Heart left ventricle (tissue), 16 donors: ENCODE results near the gene ADGRF3. TPM values are rescaled to one million over a fixed set of nuclear protein-coding genes. Genes with fewer than 3 reads are reported as not detected.
A peak's percentile ranks its signal among the peaks of the same experiment; 100 is the strongest.

Source experiments
- ATAC-seq, 4 donors: fragments of 200-7000 bp; cut with Tn5 transposase; one replicate each; pipeline ENCODE4 v1.9.1; 2020 to 2022; ENCODE audit warnings: moderate library complexity in 4 of 4, mild to moderate bottlenecking in 3 of 4, moderate number of reproducible peaks in 1 of 4
- DNase-seq, 5 donors: peaks; one replicate each; pipeline ENCODE4 v3.0.0-alpha.2; 2020
- H3K27ac ChIP-seq, 12 donors: fragments of 200-600 bp; sonication (generic) in 4 of 12; one replicate each; pipeline versions ENCODE4 v1.5.0 to v1.8.0; 2016 to 2022; ENCODE audit warnings: mild to moderate bottlenecking in 2 of 12
- H3K27me3 ChIP-seq, 9 donors: fragments of 200-600 bp; sonication (generic) in 2 of 9; one replicate each; pipeline versions ENCODE4 v1.5.1 to v1.8.0; 2016 to 2022; ENCODE audit warnings: mild to moderate bottlenecking in 3 of 9
- H3K36me3 ChIP-seq, 9 donors: fragments of 200-600 bp; sonication (generic) in 2 of 9; one replicate each; pipeline versions ENCODE4 v1.5.0 to v1.8.0; 2018 to 2022; ENCODE audit warnings: mild to moderate bottlenecking in 2 of 9
- H3K4me1 ChIP-seq, 12 donors: fragments of 200-600 bp; sonication (generic) in 4 of 12; one replicate each; pipeline versions ENCODE4 v1.5.0 to v1.8.0; 2016 to 2022; ENCODE audit warnings: mild to moderate bottlenecking in 3 of 12
- H3K4me3 ChIP-seq, 12 donors: fragments of 200-600 bp; sonication (generic) in 4 of 12; one replicate each; pipeline versions ENCODE4 v1.5.0 to v1.8.0; 2017 to 2022; ENCODE audit warnings: mild to moderate bottlenecking in 9 of 12, moderate library complexity in 4 of 12
- H3K9me3 ChIP-seq, 12 donors: fragments of 200-600 bp; sonication (generic) in 4 of 12; one replicate each; pipeline versions ENCODE4 v1.5.0 to v1.8.0; 2016 to 2022; ENCODE audit warnings: mild to moderate bottlenecking in 1 of 12
- CTCF ChIP-seq, 12 donors: fragments of 200-600 bp; sonication (generic) in 4 of 12; IDR thresholded peaks; one replicate each; pipeline versions ENCODE4 v1.5.0 to v1.8.0; 2018 to 2022; ENCODE audit warnings: antibody characterized with exemption in 12 of 12, mild to moderate bottlenecking in 5 of 12
- POLR2A ChIP-seq, 2 donors: fragments of 450-650 bp; IDR thresholded peaks; one replicate each; pipeline ENCODE4 v1.6.1; 2017; ENCODE audit warnings: antibody characterized with exemption in 2 of 2, mild to moderate bottlenecking in 2 of 2, moderate library complexity in 2 of 2
- WGBS, 4 donors: extraction: QIAGEN DNeasy Blood & Tissue Kit in 2 of 4; methylation state at CpG; one replicate each; pipeline versions ENCODE4 v1.1.5 to v1.1.7; 2013 to 2018; 5-methylcytosine and 5-hydroxymethylcytosine counted together
- intact Hi-C, 10 donors: fragments of 100-400 bp; cut with DNase I; formaldehyde crosslinking; loops; one replicate each; pipeline versions ENCODE4 v1.11.1 to v1.14.2; 2022
- polyA plus RNA-seq, 2 donors: library from polyadenylated mRNA; stranded (reverse); fragments of 200-250 nt; gene quantifications; one replicate each; pipeline ENCODE4 v1.2.3, GENCODE V29; 2013
- total RNA-seq, 9 donors: library from RNA; depleted of rRNA in 2 of 9; stranded (reverse); fragments of >200 nt in 2 of 9; fragmentation: NEBNext Ultra II Directional in 3 of 9; extraction: Animal tissue kit (Norgen Biotek cat#: 25700) in 3 of 9; gene quantifications; one replicate each; pipeline versions ENCODE4 v1.1.0 to v1.2.4, GENCODE V29; 2016 to 2023
- donor health status: ischemic (EF 13 %, LVEDD 7.1; RV severe dilation, severe dysfunction).
- donor health status: healthy with polysubstance abuse.
- donor health status: DM: no; HTN: yes; CAD: no.
- donor health status: DM: no; HTN: no; CAD: no.
- donor health status: ischemic (EF 25% LVEDD 6.9; RV normal size, moderate dysfunction).
- donor health status: ischemic (EF 25% LVEDD 5.7; RV mildly dilated, moderate dysfunction).
- donor health status: healthy.
- donor health status: DM: yes; HTN: yes; CAD: no.
- donor health status: ischemic (EF 35%, LVEDD 5.7; RV mildly dilated, moderate dysfunction).
- donor health status: nonischemic (EF 11% LVEDD 7.7; RV severe dilation, severe dysfunction).
- donor health status: DM: yes; HTN: yes; CAD: no.
- donor health status: PGD.
- donor health status: ischemic (EF 29% LVEDD 5.4; RV normal size, mild dysfunction).
- donor health status: nonischemic (EF 23%, LVEDD 6.1; RV moderate dilation, normal function).

Gene ADGRF3
- total and polyA plus RNA-seq, 11 donors: 0.08 to 0.69 (median 0.13) TPM; not detected in 8

- TF ChIP-seq CTCF (IDR thresholded peaks at IDR 0.05) (no peak), POLR2A (IDR thresholded peaks at IDR 0.05) (peak in 1 of 2 donors; percentile 82)
- no peaks in the 10 kb centered on the region for H3K27me3 ChIP-seq
- 0% methylated on average over 58 to 80 of the region's 80 CpGs for WGBS, 4 donors
- H3K4me3 ChIP-seq: peak within 1 kb of the TSS; percentile 61 to 98 (median 82)
- peak; percentile 98 to 99 (median 99) for ATAC-seq
- H3K27ac ChIP-seq: peak within 1 kb of the TSS; percentile 69 to 98 (median 90)
- H3K36me3 ChIP-seq: no peaks in the 10 kb centered on the region
- no peaks in the 10 kb centered on the region for H3K9me3 ChIP-seq
- intact Hi-C loops: no loop called here
- peak; percentile 98 to 100 (median 99) for DNase-seq
- peaks cover 0 to 35% (median 21%) of the 10 kb centered on the region in 12 donors for H3K4me1 ChIP-seq
Observed at GRCh38 chr2:26345545-26346453, 790 bp downstream of the ADGRF3 start, which contains the start of gene SELENOI. TSS of gene SELENOI (plus strand) at chr2:26346143. CDS start at chr2:26346233, 90 bp downstream.

- no peak for ATAC-seq
- Histone ChIP-seq H3K27ac (peak overlapping the region; percentile 69 to 98 (median 89)), H3K27me3 (no peaks in the 10 kb centered on the region), H3K4me1 (peaks cover 0 to 35% (median 21%) of the 10 kb centered on the region in 12 donors), H3K4me3 (peak overlapping the region; percentile 54 to 98 (median 82)), H3K9me3 (no peaks in the 10 kb centered on the region), H3K36me3 (no peaks in the 10 kb centered on the region)
- TF ChIP-seq CTCF (IDR thresholded peaks at IDR 0.05) (no peak), POLR2A (IDR thresholded peaks at IDR 0.05) (no peak)
- WGBS, 4 donors: 0 to 1% (median 0%) methylated on average over 9 of the region's 9 CpGs
- intact Hi-C loops: no loop called here
- no peak for DNase-seq
Observed at GRCh38 chr2:26345283-26345544, 1.4 kb downstream of the ADGRF3 start.

GRCh38 chr2:26344581-26345282 lies 1.9 kb downstream of the ADGRF3 start:
- H3K27ac ChIP-seq: peak overlapping the region in 10 of 12 donors; percentile 71 to 98 (median 89)
- TF ChIP-seq POLR2A (IDR thresholded peaks at IDR 0.05) (no peak), CTCF (IDR thresholded peaks at IDR 0.05) (no peak)
- H3K9me3 ChIP-seq: no peaks in the 10 kb centered on the region
- H3K4me1 ChIP-seq: peaks cover 0 to 35% (median 21%) of the 10 kb centered on the region in 12 donors
- intact Hi-C loops: loop anchor here in 1 of 10 donors (5.0 kb wide), 1 partner anchor 102 kb away; the partner anchor contains the start of genes HADHA and HADHB
- ATAC-seq (no peak), DNase-seq (peak in 1 of 5 donors; percentile 8)
- no peaks in the 10 kb centered on the region for H3K36me3 ChIP-seq
- no peaks in the 10 kb centered on the region for H3K27me3 ChIP-seq
- 44 to 48% (median 46%) methylated on average over 17 of the region's 17 CpGs for WGBS, 4 donors
- H3K4me3 ChIP-seq: peak overlapping the region; percentile 54 to 98 (median 82)

GRCh38 chr2:26340831-26341230 lies 5.8 kb downstream of the ADGRF3 start:
- H3K4me3 ChIP-seq: no peak overlapping the region

More at GRCh38 chr2:26340831-26341230, 5.8 kb downstream of the ADGRF3 start:
- Histone ChIP-seq H3K9me3 (no peaks in the 10 kb centered on the region), H3K36me3 (no peaks in the 10 kb centered on the region), H3K4me1 (peaks cover 0 to 12% (median 9%) of the 10 kb centered on the region in 12 donors), H3K27me3 (no peaks in the 10 kb centered on the region), H3K27ac (no peak overlapping the region)
- intact Hi-C loops: loop anchor here in 1 of 10 donors (5.0 kb wide), 1 partner anchor 99 kb away; the partner anchor contains the start of genes HADHA and HADHB
- WGBS, 4 donors: 92 to 98% (median 96%) methylated on average over 3 of the region's 3 CpGs
- DNase-seq (no peak), ATAC-seq (no peak)
- no peak for TF ChIP-seq POLR2A (IDR thresholded peaks at IDR 0.05)
- no peak for TF ChIP-seq CTCF (IDR thresholded peaks at IDR 0.05)
